GF-D8 (cell line): ENCODE measurements around the gene STUM.

Experiments used
- DNase-seq: peaks from one replicate; lab custom pipeline; 2025; lab: John Stamatoyannopoulos, UW

Gene STUM

GRCh38 chr1:226640321-226641136 lies 92.0 kb downstream of the STUM start:
- DNase-seq: no peak

GRCh38 chr1:226641671-226642231 lies 93.2 kb downstream of the STUM start:
- DNase-seq: no peak

- DNase-seq: no peak
These were observed 93.9 kb downstream of the STUM start for GRCh38 chr1:226642421-226642820.

- peak; percentile 79 for DNase-seq
These were observed 94.6 kb downstream of the STUM start for GRCh38 chr1:226643177-226643576.

GRCh38 chr1:226643611-226644540 lies 95.3 kb downstream of the STUM start:
- DNase-seq: peak; percentile 65

GRCh38 chr1:226644541-226645176 lies 96.1 kb downstream of the STUM start:
- no peak for DNase-seq

- DNase-seq: no peak
These were observed 96.9 kb downstream of the STUM start for GRCh38 chr1:226645279-226645976.

GRCh38 chr1:226646026-226646869 lies 97.7 kb downstream of the STUM start:
- no peak for DNase-seq

GRCh38 chr1:226646870-226647449 lies 98.4 kb downstream of the STUM start:
- DNase-seq: no peak

GRCh38 chr1:226647719-226648118 lies 99.2 kb downstream of the STUM start:
- no peak for DNase-seq

GRCh38 chr1:226648421-226648820 lies 99.9 kb downstream of the STUM start:
- DNase-seq: no peak

- no peak for DNase-seq
These were observed 100.7 kb downstream of the STUM start for GRCh38 chr1:226649244-226649643.

GRCh38 chr1:226649780-226650179 lies 101.2 kb downstream of the STUM start:
- DNase-seq: no peak

GRCh38 chr1:226650236-226650841 lies 101.8 kb downstream of the STUM start:
- DNase-seq: no peak

GRCh38 chr1:226651041-226651731 lies 102.6 kb downstream of the STUM start:
- no peak for DNase-seq

GRCh38 chr1:226651732-226652105 lies 103.2 kb downstream of the STUM start:
- no peak for DNase-seq

- DNase-seq: no peak
These were observed 104.0 kb downstream of the STUM start for GRCh38 chr1:226652613-226653012.

- no peak for DNase-seq
These were observed 104.9 kb downstream of the STUM start for GRCh38 chr1:226653311-226653921.
